Measurements from ENCODE around the gene MXRA8. TPM values are rescaled to one million over a fixed set of nuclear protein-coding genes. Genes with fewer than 3 reads are reported as not detected.

Gene MXRA8
- total and polyA plus RNA-seq, 9 of the 15 experiments (the other 6 are each of a cell fraction or from before 2014, with no cell fraction given) = 0.66 to 11.3 (median 6.3) TPM

GRCh38 chr1:1309251-1310108, 48.9 kb downstream of the MXRA8 start (continued):
- no peak for TF ChIP-seq ZNF79 (CRISPR knock-in tag; IDR thresholded peaks at IDR 0.05; ENCODE audit: low read depth)
- no peak for TF ChIP-seq NONO (IDR thresholded peaks at IDR 0.05; ENCODE audit: low read depth in 2 of 2, low read length in 1 of 2)
- TF ChIP-seq FOXJ3 (CRISPR knock-in tag; IDR thresholded peaks at IDR 0.05) = no peak
- TF ChIP-seq BHLHE40 (IDR thresholded peaks at IDR 0.05; ENCODE audit: low read length) = peak; percentile 80; the same call in 1 of the 2 replicates
- no peak for TF ChIP-seq ZNF518B (CRISPR knock-in tag; IDR thresholded peaks at IDR 0.05)
- TF ChIP-seq ZMIZ1 (IDR thresholded peaks at IDR 0.05; ENCODE audit: low read depth in 2 of 2, low read length in 2 of 2) = no peak
- no peak for TF ChIP-seq ELF1 (tag; IDR thresholded peaks at IDR 0.05)
- TF ChIP-seq POLR2AphosphoS2 (IDR thresholded peaks at IDR 0.05; ENCODE audit: low read length) = peak; percentile 81; the same call in 1 of the 2 replicates
- TF ChIP-seq SMARCA5 (IDR thresholded peaks at IDR 0.05) = no peak
- no peak for TF ChIP-seq RFX5 (IDR thresholded peaks at IDR 0.05; ENCODE audit: low read depth, low read length)
- peak; percentile 67 for TF ChIP-seq FIP1L1 (IDR thresholded peaks at IDR 0.05; ENCODE audit: low read depth, low read length, poor library complexity, severe bottlenecking)
- peak; percentile 87 for TF ChIP-seq TOE1 (IDR thresholded peaks at IDR 0.05; ENCODE audit: borderline replicate concordance)
- 0 out of 2 replicates have a peak, but pooled peaks have one; percentile 19 for TF ChIP-seq TOE1 (CRISPR knock-in tag; IDR thresholded peaks at IDR 0.05; ENCODE audit: borderline replicate concordance, low read depth)
- no peak for TF ChIP-seq MBD1 (CRISPR knock-in tag; IDR thresholded peaks at IDR 0.05)
- 0 out of 2 replicates have a peak, but pooled peaks have one; percentile 4 for TF ChIP-seq KDM2B (CRISPR knock-in tag; IDR thresholded peaks at IDR 0.05)
- TF ChIP-seq MNT (conservative IDR thresholded peaks at IDR 0.05) = peak in 1 of 2 experiments; percentile 57; a peak in 1 of 4 replicates
